Measurements from ENCODE around the gene SOX6. TPM values are rescaled to one million over a fixed set of nuclear protein-coding genes. Genes with fewer than 3 reads are reported as not detected.

The SOX6 gene
- total RNA-seq, 2 experiments from 2014 or later, result 0.13 TPM; not detected in 1

GRCh38 chr11:15977116-15977515, 379.2 kb downstream of the SOX6 start:
- no peak for DNase-seq (ENCODE audit: low spot score)
- no peaks in the 10 kb centered on the region for H3K9me2 ChIP-seq (ENCODE audit: insufficient read depth, low read length)
- no peak overlapping the region for H3K4me2 ChIP-seq (ENCODE audit: low read length)
- H2AFZ ChIP-seq (ENCODE audit: low read length), result no peak overlapping the region
- no peaks in the 10 kb centered on the region for H3K4me1 ChIP-seq (ENCODE audit: insufficient read depth, low read length, poor library complexity, severe bottlenecking)
- ChIA-PET POLR2A (no interaction called here), CTCF (ENCODE audit: unreplicated experiment) (no interaction called here)
- no peak overlapping the region for H3K27ac ChIP-seq (ENCODE audit: low read depth, low read length, poor library complexity, severe bottlenecking)
- no peaks in the 10 kb centered on the region for H4K20me1 ChIP-seq (ENCODE audit: insufficient read depth, low read length)
- H3K9me3 ChIP-seq (ENCODE audit: low read length), result no peaks in the 10 kb centered on the region
- H3K79me2 ChIP-seq (ENCODE audit: insufficient read depth, low read depth, low read length), result no peaks in the 10 kb centered on the region
- intact Hi-C loops (cut with micrococcal nuclease; ENCODE audit: unreplicated experiment), result no loop called here
- TF ChIP-seq EZH2phosphoT487 (IDR thresholded peaks at IDR 0.05; ENCODE audit: borderline replicate concordance, low read depth, low read length) (no peak), CTCF (conservative IDR thresholded peaks at IDR 0.05; ENCODE audit: low read length) (no peak)
- no TSS peak for BruUV-seq (replicated peaks)
- no peak overlapping the region for H3K4me3 ChIP-seq (ENCODE audit: low read depth, low read length, poor library complexity, severe bottlenecking)
- H3K36me3 ChIP-seq (ENCODE audit: insufficient read depth, low read length), result no peaks in the 10 kb centered on the region

DNA sequence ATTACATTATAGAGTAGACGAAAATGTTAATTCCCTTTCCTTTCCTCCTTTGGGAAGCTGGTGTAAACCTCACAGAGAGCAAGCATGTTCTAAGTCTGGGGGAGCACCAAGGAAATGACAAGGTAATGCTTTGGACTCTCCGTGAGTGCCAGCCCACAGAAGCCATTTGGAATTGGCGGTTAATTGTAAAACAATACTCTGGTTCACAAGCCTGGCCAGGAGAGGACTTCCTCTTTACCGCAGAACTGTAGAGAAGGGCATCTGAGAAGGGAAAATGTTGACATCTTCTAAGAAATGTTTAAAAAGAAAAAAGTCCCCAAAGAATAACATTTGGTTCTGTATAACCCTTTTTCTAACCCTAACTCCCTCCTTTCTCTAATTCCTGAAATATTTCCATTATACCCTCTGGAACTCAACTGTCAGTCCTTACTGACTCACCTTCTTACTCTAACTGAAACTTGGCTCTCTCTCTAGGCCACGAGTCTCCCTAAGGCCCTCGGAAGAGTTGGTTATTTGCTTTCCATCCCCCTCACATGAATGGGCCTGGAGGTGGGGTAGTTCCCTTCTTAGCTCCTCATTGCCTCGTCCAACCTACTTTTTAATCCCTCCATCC, 379.8 kb downstream of the SOX6 start:
- Histone ChIP-seq H3K4me2 (ENCODE audit: low read length) (no peak overlapping the region), H3K27ac (ENCODE audit: low read depth, low read length, poor library complexity, severe bottlenecking) (no peak overlapping the region), H3K79me2 (ENCODE audit: insufficient read depth, low read depth, low read length) (no peaks in the 10 kb centered on the region), H3K9me2 (ENCODE audit: insufficient read depth, low read length) (no peaks in the 10 kb centered on the region), H3K4me1 (ENCODE audit: insufficient read depth, low read length, poor library complexity, severe bottlenecking) (no peaks in the 10 kb centered on the region), H3K9me3 (ENCODE audit: low read length) (no peaks in the 10 kb centered on the region), H3K4me3 (ENCODE audit: low read depth, low read length, poor library complexity, severe bottlenecking) (no peak overlapping the region), H3K36me3 (ENCODE audit: insufficient read depth, low read length) (no peaks in the 10 kb centered on the region), H4K20me1 (ENCODE audit: insufficient read depth, low read length) (no peaks in the 10 kb centered on the region), H2AFZ (ENCODE audit: low read length) (no peak overlapping the region)
- intact Hi-C loops (cut with micrococcal nuclease; ENCODE audit: unreplicated experiment), result no loop called here
- no TSS peak for BruUV-seq (replicated peaks)
- TF ChIP-seq CTCF (conservative IDR thresholded peaks at IDR 0.05; ENCODE audit: low read length) (no peak), EZH2phosphoT487 (IDR thresholded peaks at IDR 0.05; ENCODE audit: borderline replicate concordance, low read depth, low read length) (no peak)
- ChIA-PET CTCF (ENCODE audit: unreplicated experiment) (no interaction called here), POLR2A (interaction anchor here (1.1 kb wide), 1 partner anchor 13 kb away, joined by 4 read pairs; no protein-coding TSS in a partner anchor)
- no peak for DNase-seq (ENCODE audit: low spot score)

GRCh38 chr11:15975742-15976141, 380.6 kb downstream of the SOX6 start:
- intact Hi-C loops (cut with micrococcal nuclease; ENCODE audit: unreplicated experiment), result no loop called here
- no peak for DNase-seq (ENCODE audit: low spot score)
- ChIA-PET CTCF (ENCODE audit: unreplicated experiment) (no interaction called here), POLR2A (interaction anchor here (1.1 kb wide), 1 partner anchor 13 kb away, joined by 4 read pairs; no protein-coding TSS in a partner anchor)
- no peak overlapping the region for H3K27ac ChIP-seq (ENCODE audit: low read depth, low read length, poor library complexity, severe bottlenecking)
- TF ChIP-seq CTCF (conservative IDR thresholded peaks at IDR 0.05; ENCODE audit: low read length) (no peak), EZH2phosphoT487 (IDR thresholded peaks at IDR 0.05; ENCODE audit: borderline replicate concordance, low read depth, low read length) (no peak)
- no peaks in the 10 kb centered on the region for H3K9me2 ChIP-seq (ENCODE audit: insufficient read depth, low read length)
- BruUV-seq (replicated peaks), result no TSS peak
- no peak overlapping the region for H2AFZ ChIP-seq (ENCODE audit: low read length)
- H3K9me3 ChIP-seq (ENCODE audit: low read length), result no peaks in the 10 kb centered on the region
- no peaks in the 10 kb centered on the region for H3K79me2 ChIP-seq (ENCODE audit: insufficient read depth, low read depth, low read length)
- H3K36me3 ChIP-seq (ENCODE audit: insufficient read depth, low read length), result no peaks in the 10 kb centered on the region
- no peak overlapping the region for H3K4me3 ChIP-seq (ENCODE audit: low read depth, low read length, poor library complexity, severe bottlenecking)
- no peak overlapping the region for H3K4me2 ChIP-seq (ENCODE audit: low read length)
- no peaks in the 10 kb centered on the region for H4K20me1 ChIP-seq (ENCODE audit: insufficient read depth, low read length)
- no peaks in the 10 kb centered on the region for H3K4me1 ChIP-seq (ENCODE audit: insufficient read depth, low read length, poor library complexity, severe bottlenecking)

Data from OCI-LY7 (cell line).